Measurements from ENCODE around the gene KCNC4. TPM values are rescaled to one million over a fixed set of nuclear protein-coding genes. Genes with fewer than 3 reads are reported as not detected.

KCNC4 gene
- total RNA-seq, 3 donors from 2014 or later: 4.9 to 12.8 (median 8.0) TPM

DNA sequence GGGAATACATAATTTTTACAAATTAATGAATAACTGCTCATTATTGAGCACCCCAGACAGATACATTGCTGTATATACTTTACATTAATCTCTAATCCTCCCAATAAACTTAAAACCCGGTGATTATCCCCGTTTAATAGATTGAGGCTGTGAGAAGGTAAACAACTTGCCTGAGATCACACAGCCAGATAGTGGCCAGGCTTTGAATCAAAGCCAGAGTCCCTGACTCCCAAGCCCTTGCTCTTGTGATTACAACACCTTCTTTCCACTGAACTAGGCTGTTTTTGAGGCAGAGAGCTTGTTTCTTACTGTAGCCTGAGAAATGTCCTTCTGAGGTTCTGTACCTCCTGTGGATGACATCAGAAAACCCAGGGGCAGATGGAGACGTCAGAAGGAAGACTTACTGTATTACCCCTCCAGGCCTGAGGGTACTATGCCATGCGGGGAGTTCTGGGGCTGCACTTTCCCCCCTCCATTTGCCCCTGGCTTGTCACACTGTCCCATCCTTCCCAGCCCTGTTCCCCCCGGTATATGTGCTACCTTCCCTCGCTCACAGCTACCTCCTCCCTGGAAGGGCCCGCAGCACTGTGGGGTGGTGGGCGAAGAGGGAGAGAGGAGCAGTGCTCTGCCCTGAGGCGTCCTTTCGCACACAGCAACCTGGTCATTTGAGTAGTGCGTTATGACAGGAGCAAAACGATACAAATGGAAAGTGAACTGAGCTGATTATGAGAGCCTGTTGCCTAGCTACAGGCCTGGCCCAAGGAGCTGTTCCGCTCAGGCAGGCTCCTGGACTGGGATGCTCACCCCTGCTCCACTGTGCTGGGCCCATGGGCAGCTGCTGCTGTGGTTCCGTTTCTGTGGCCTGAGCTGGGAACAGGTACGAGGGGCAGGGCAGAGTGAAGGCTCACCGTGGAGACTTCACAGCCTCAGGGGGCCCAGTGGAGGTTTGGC is 4.6 kb downstream of the KCNC4 start:
- Histone ChIP-seq H3K36me3 (ENCODE audit: low read depth) (no peaks in the 10 kb centered on the region), H3K4me3 (no peak overlapping the region), H3K9me3 (no peaks in the 10 kb centered on the region), H3K4me1 (ENCODE audit: low read depth) (peaks cover under 1% of the 10 kb centered on the region)
- ATAC-seq (no peak), DNase-seq (no peak)
- intact Hi-C loops (cut with DNase I, micrococcal nuclease): no loop called here
- TF ChIP-seq, protein P1, sequence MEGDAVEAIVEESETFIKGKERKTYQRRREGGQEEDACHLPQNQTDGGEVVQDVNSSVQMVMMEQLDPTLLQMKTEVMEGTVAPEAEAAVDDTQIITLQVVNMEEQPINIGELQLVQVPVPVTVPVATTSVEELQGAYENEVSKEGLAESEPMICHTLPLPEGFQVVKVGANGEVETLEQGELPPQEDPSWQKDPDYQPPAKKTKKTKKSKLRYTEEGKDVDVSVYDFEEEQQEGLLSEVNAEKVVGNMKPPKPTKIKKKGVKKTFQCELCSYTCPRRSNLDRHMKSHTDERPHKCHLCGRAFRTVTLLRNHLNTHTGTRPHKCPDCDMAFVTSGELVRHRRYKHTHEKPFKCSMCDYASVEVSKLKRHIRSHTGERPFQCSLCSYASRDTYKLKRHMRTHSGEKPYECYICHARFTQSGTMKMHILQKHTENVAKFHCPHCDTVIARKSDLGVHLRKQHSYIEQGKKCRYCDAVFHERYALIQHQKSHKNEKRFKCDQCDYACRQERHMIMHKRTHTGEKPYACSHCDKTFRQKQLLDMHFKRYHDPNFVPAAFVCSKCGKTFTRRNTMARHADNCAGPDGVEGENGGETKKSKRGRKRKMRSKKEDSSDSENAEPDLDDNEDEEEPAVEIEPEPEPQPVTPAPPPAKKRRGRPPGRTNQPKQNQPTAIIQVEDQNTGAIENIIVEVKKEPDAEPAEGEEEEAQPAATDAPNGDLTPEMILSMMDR (IDR thresholded peaks at IDR 0.05): no peak

DNA sequence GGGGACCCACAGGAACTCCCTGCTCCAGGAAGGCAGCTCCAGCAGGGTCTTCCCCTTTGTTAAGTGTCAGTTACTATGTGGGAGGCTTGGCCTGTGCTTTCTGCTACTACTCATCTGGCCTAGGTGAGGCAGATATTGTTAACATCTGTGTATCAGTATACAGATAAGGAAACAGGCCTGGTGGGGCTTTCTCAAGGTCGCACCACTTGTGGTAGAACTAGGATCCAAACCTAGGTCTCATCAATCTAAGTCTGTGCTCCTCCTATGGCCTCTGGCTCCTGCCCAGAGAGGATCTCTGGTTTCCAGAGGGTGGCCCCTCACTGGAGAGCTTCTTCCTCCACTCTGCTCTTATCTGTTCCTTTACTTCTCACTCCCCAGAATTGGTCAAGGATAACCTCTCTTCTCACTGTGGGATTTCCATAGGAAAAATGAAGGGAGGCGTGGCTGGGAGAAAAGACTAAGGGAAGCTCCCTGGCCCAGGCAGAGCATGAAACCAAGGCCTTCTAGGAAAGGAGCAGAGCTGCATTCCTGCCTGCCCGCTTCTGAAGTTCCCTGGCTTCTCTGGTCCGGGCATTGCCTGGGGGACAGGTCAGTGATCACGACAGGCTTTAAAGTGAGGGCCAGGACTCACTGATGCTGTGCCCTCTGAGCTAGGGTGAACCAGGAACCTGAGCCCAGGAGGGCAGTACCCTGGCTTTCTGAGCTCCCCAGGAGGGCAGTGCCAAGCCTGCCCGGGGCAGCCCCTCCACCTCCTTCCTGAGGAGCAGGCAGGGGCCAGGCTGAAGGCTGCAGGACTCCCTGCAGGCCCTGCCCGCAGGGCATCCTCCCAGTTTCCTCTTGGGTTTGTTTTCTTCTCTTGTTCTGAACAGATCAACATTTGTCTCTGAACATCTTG is 5.8 kb downstream of the KCNC4 start:
- ATAC-seq (no peak), DNase-seq (no peak)
- intact Hi-C loops (cut with DNase I, micrococcal nuclease): no loop called here
- TF ChIP-seq, protein P1 (IDR thresholded peaks at IDR 0.05): no peak
- Histone ChIP-seq H3K4me1 (ENCODE audit: low read depth) (no peaks in the 10 kb centered on the region), H3K36me3 (ENCODE audit: low read depth) (no peaks in the 10 kb centered on the region), H3K9me3 (no peaks in the 10 kb centered on the region), H3K4me3 (no peak overlapping the region)

DNA sequence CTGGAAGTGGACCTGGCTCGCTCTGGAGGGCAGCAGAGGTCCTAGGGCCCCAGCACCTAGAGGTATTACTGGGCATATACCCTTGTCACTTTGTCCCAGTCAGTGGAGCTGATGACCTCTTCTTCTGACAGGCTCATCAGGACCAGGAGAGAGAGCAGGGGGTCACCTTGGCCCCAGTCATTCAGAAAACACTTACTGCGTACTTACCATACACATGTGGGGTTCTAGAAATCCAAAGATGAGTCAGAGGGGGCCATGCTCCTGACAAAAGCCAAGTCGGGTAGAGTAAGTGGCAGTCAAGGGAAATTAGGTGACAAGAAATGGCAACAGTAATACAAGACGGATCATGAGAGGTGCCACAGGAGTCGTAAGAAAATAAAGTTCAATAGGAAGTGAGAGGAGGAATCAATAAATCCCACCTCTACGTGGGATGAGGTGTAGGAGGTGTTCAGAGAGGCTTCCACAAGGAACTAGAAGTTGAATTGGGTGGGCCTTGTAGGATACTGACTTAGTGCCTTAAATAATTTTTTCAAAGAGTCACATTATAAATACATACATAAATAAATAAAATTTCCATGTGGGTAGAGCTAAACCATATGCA is 6.8 kb downstream of the KCNC4 start:
- no peak for ATAC-seq
- DNase-seq: no peak
- intact Hi-C loops (cut with DNase I, micrococcal nuclease): no loop called here

DNA sequence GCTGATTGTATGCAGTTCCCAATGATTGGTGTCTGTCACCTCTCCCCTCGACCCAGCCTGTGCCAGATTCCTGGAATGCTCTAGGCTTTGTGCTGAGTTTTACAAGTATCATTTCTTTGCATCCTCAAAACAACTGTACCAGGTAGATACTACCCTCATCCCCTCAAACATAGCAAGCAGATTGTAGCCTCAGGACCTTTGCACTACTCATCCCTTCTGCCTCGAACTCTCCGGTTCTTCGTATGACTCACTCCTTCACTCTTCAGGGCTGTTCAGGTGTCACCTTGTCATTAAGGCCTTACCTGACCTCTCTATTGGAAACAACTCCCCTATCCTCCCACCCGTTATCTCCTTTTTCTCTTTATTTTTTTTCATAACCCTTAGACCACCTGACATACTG is 8.0 kb downstream of the KCNC4 start:
- TF ChIP-seq, protein P1 (IDR thresholded peaks at IDR 0.05): no peak
- no peak for ATAC-seq
- Histone ChIP-seq H3K36me3 (ENCODE audit: low read depth) (no peaks in the 10 kb centered on the region), H3K4me1 (ENCODE audit: low read depth) (no peaks in the 10 kb centered on the region), H3K4me3 (no peak overlapping the region), H3K9me3 (no peaks in the 10 kb centered on the region)
- no peak for DNase-seq
- intact Hi-C loops (cut with DNase I, micrococcal nuclease): no loop called here

More for the DNA sequence above, 6.8 kb downstream of the KCNC4 start:
- Histone ChIP-seq H3K4me3 (no peak overlapping the region), H3K36me3 (ENCODE audit: low read depth) (no peaks in the 10 kb centered on the region), H3K9me3 (no peaks in the 10 kb centered on the region), H3K4me1 (ENCODE audit: low read depth) (no peaks in the 10 kb centered on the region)
- TF ChIP-seq, protein P1 (IDR thresholded peaks at IDR 0.05): no peak

DNA sequence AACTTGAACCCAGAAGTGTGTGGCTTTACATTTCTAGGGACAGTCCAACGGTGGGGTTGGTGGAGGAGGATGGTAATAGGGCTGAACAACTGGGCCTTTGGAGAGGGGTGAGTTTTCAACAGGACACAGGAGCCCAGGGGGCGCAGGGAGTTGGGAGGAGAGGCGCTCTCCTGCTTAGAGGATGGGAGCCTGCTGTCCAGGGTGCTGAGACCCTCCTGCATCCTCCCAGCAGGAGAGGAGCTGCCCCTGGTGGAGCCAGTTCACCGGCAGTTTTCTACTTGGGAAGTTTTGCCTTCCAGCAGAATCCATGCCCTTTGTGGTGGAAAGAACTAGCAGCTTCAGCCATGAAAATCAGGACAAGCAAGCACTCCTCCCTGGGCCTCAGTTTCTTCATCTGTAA is 8.6 kb downstream of the KCNC4 start:
- H3K36me3 ChIP-seq (ENCODE audit: low read depth): no peaks in the 10 kb centered on the region
- DNase-seq (no peak), ATAC-seq (no peak)
- H3K9me3 ChIP-seq: no peaks in the 10 kb centered on the region
- TF ChIP-seq, protein P1 (IDR thresholded peaks at IDR 0.05): no peak
- H3K4me1 ChIP-seq (ENCODE audit: low read depth): no peaks in the 10 kb centered on the region
- no peak overlapping the region for H3K4me3 ChIP-seq
- intact Hi-C loops (cut with DNase I, micrococcal nuclease): no loop called here

Data from mucosa of descending colon (tissue), 3 donors.